ENCODE results near the gene CNPY1. TPM values are rescaled to one million over a fixed set of nuclear protein-coding genes. Genes with fewer than 3 reads are reported as not detected.

Gene CNPY1
- total RNA-seq, 1 experiment from 2014 or later = not detected

DNA sequence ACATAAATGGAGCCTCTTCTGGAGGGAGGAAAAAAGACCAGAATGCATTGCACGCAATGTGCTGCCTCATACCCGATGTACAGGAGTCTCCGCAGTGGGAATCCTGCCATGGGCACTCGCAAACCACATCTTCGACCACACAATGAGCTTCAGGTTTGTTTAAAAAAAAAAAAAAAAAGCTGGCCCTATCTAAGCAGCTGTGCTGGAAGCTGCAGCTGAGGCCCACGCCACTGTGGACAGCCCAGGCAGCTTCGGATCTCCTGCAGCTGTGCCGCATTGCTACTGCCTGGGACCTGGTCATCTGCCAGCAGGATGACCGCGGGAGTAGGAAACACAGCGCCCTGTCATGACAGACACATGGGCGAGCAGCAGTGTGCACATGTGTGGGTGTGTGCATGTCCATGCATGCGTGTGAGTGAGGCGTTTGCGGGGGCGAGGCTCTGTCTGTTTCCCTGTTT, 62.5 kb downstream of the CNPY1 start:
- H3K27ac Mint-ChIP-seq = no peak overlapping the region
- H3K27me3 ChIP-seq (ENCODE audit: insufficient read depth, low read length) = peaks cover 3% of the 10 kb centered on the region; the same call in 1 of the 2 replicates
- no peak overlapping the region for H2BK15ac ChIP-seq (ENCODE audit: low read depth, low read length)
- H2BK12ac ChIP-seq (ENCODE audit: insufficient read length, low read depth, low read length) = no peak overlapping the region
- no peaks in the 10 kb centered on the region for H3K79me2 ChIP-seq (ENCODE audit: insufficient read depth, low read length)
- no peak overlapping the region for H3K4me3 Mint-ChIP-seq
- H3K9me3 ChIP-seq (ENCODE audit: control insufficient read depth, low read depth, low read length) = no peaks in the 10 kb centered on the region
- no peak overlapping the region for H3K4ac ChIP-seq (ENCODE audit: low read depth, low read length)
- no peak overlapping the region for H4K8ac ChIP-seq (replicated peaks; ENCODE audit: insufficient read length, low read depth, low read length)
- no peak overlapping the region for H4K91ac ChIP-seq (ENCODE audit: insufficient read length, low read depth, low read length)
- H3K27me3 Mint-ChIP-seq (ENCODE audit: low read depth) = peaks cover 98% of the 10 kb centered on the region
- H2AK5ac ChIP-seq (ENCODE audit: insufficient read length, low read length) = no peak overlapping the region
- no peak overlapping the region for H3K56ac ChIP-seq (ENCODE audit: insufficient read length, low read depth, low read length)
- no peak overlapping the region for H3K9ac ChIP-seq (ENCODE audit: extremely low read depth, insufficient read length, low read length)
- H3K18ac ChIP-seq (ENCODE audit: insufficient read length, low read depth, low read length) = no peak overlapping the region
- peaks cover 0 to 7% of the 10 kb centered on the region in 2 experiments; a peak in 3 of 5 replicates for H3K9me3 Mint-ChIP-seq
- TF ChIP-seq, protein P1, sequence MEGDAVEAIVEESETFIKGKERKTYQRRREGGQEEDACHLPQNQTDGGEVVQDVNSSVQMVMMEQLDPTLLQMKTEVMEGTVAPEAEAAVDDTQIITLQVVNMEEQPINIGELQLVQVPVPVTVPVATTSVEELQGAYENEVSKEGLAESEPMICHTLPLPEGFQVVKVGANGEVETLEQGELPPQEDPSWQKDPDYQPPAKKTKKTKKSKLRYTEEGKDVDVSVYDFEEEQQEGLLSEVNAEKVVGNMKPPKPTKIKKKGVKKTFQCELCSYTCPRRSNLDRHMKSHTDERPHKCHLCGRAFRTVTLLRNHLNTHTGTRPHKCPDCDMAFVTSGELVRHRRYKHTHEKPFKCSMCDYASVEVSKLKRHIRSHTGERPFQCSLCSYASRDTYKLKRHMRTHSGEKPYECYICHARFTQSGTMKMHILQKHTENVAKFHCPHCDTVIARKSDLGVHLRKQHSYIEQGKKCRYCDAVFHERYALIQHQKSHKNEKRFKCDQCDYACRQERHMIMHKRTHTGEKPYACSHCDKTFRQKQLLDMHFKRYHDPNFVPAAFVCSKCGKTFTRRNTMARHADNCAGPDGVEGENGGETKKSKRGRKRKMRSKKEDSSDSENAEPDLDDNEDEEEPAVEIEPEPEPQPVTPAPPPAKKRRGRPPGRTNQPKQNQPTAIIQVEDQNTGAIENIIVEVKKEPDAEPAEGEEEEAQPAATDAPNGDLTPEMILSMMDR (conservative IDR thresholded peaks at IDR 0.05) = no peak
- no peak overlapping the region for H2BK5ac ChIP-seq (ENCODE audit: insufficient read length, low read length)
- H2BK20ac ChIP-seq (ENCODE audit: low read depth, low read length, poor library complexity, severe bottlenecking) = no peak overlapping the region
- peaks cover 0 to 3% (median 0%) of the 10 kb centered on the region in 3 experiments; a peak in 3 of 7 replicates for H3K36me3 Mint-ChIP-seq (ENCODE audit: insufficient read depth in 1 of 3, low read depth in 3 of 3)
- H3K4me1 Mint-ChIP-seq = peaks cover 18 to 21% of the 10 kb centered on the region in 2 experiments
- no peak overlapping the region for H4K5ac ChIP-seq (ENCODE audit: insufficient read length, low read depth, low read length)
- no peak overlapping the region for H2AFZ ChIP-seq (ENCODE audit: low read length)
- no peak overlapping the region for H3T11ph ChIP-seq (ENCODE audit: low read length)
- H3K23me2 ChIP-seq (ENCODE audit: insufficient read length, low read depth, low read length, poor library complexity, severe bottlenecking) = no peaks in the 10 kb centered on the region
- WGBS (ENCODE audit: extremely low coverage, insufficient read length, low lambda C conversion rate) = no CpG with 5 or more reads among the region's 16 CpGs
- H3K27ac ChIP-seq (ENCODE audit: insufficient read length, low read depth, low read length) = no peak overlapping the region
- no peak for DNase-seq
- no peaks in the 10 kb centered on the region for H3K4me1 ChIP-seq (ENCODE audit: insufficient read depth, low read length)
- H3K23ac ChIP-seq (ENCODE audit: insufficient read length, low read depth, low read length) = no peak overlapping the region
- no peaks in the 10 kb centered on the region for H3K79me1 ChIP-seq (ENCODE audit: insufficient read depth, low read depth, low read length, poor library complexity, severe bottlenecking)
- no peak overlapping the region; the same call in 1 of the 2 replicates for H3K14ac ChIP-seq (ENCODE audit: insufficient read depth, low read length)
- H4K20me1 ChIP-seq (ENCODE audit: control insufficient read depth, insufficient read depth, insufficient read length) = no peaks in the 10 kb centered on the region
- H3K4me2 ChIP-seq (ENCODE audit: insufficient read depth, insufficient read length, low read length) = no peak overlapping the region
- no peak overlapping the region for H2BK120ac ChIP-seq (ENCODE audit: low read depth, low read length, poor library complexity, severe bottlenecking)

All from H9 (cell line).